KMS-11 (cell line): ENCODE measurements around the gene LTBP3.

Experiments used
- H2AFZ ChIP-seq: fragments of 200-600 bp; sonication (generic); 2 replicates; pipeline ENCODE4 v1.6.1; 2016; ENCODE audit warnings: antibody characterized with exemption, mixed run types, low read depth
- H3K27ac ChIP-seq: fragments of 200-600 bp; sonication (generic); 2 replicates; pipeline ENCODE4 v1.6.1; 2016; ENCODE audit warnings: mild to moderate bottlenecking, mixed run types
- H3K27me3 ChIP-seq: fragments of 200-600 bp; sonication (generic); 2 replicates; pipeline ENCODE4 v1.6.1; 2017; ENCODE audit warnings: mild to moderate bottlenecking, low read depth, mixed run types, moderate library complexity; ENCODE audit not compliant: insufficient read depth
- H3K36me3 ChIP-seq: fragments of 200-600 bp; sonication (generic); 2 replicates; pipeline ENCODE4 v1.6.1; 2017; ENCODE audit warnings: mild to moderate bottlenecking, mixed run types; ENCODE audit not compliant: insufficient read depth
- H3K4me1 ChIP-seq: fragments of 200-600 bp; sonication (generic); 2 replicates; pipeline ENCODE4 v1.6.1; 2016; ENCODE audit warnings: mild to moderate bottlenecking, low read depth, mixed run types; ENCODE audit not compliant: poor library complexity, severe bottlenecking
- H3K4me2 ChIP-seq: fragments of 200-600 bp; sonication (generic); 2 replicates; pipeline ENCODE4 v1.7.0; 2016; ENCODE audit warnings: mild to moderate bottlenecking, mixed run types
- H3K4me3 ChIP-seq: fragments of 200-600 bp; sonication (generic); IDR thresholded peaks from 2 replicates; pipeline ENCODE4 v1.6.1; 2017; ENCODE audit warnings: low read depth, low read length, mixed read lengths; ENCODE audit not compliant: insufficient read depth
- H3K79me2 ChIP-seq: fragments of 200-600 bp; sonication (generic); 2 replicates; pipeline ENCODE4 v1.6.1; 2016; ENCODE audit warnings: low read depth, mixed run types; ENCODE audit not compliant: insufficient read depth
- H3K9ac ChIP-seq: fragments of 200-600 bp; sonication (generic); 2 replicates; pipeline ENCODE4 v1.6.1; 2016; ENCODE audit warnings: mild to moderate bottlenecking, mixed run types
- H4K20me1 ChIP-seq: fragments of 200-600 bp; sonication (generic); 2 replicates; pipeline ENCODE4 v1.6.1; 2016; ENCODE audit warnings: mild to moderate bottlenecking, mixed run types; ENCODE audit not compliant: insufficient read depth
- CTCF ChIP-seq: fragments of 200-600 bp; sonication (generic); conservative IDR thresholded peaks from 2 replicates; pipeline ENCODE4 v1.6.1; 2017; ENCODE audit warnings: low read depth, mild to moderate bottlenecking, antibody characterized with exemption, low read length, moderate library complexity, mixed read lengths

The LTBP3 gene

GRCh38 chr11:65576867-65577755 lies 19.0 kb upstream of the LTBP3 start:
- no peak overlapping the region for H2AFZ ChIP-seq
- H3K27me3 ChIP-seq, result no peaks in the 10 kb centered on the region
- no peaks in the 10 kb centered on the region for H4K20me1 ChIP-seq
- no peaks in the 10 kb centered on the region; the same call in 1 of the 2 replicates for H3K36me3 ChIP-seq
- H3K27ac ChIP-seq, result peak overlapping the region; percentile 70
- no peak for TF ChIP-seq CTCF
- no peak overlapping the region for H3K4me3 ChIP-seq
- peaks cover 35% of the 10 kb centered on the region for H3K79me2 ChIP-seq
- H3K9ac ChIP-seq, result peak overlapping the region; percentile 76
- peak overlapping the region; percentile 97 for H3K4me2 ChIP-seq
- H3K4me1 ChIP-seq, result peaks cover 32% of the 10 kb centered on the region

GRCh38 chr11:65576232-65576866 lies 18.2 kb upstream of the LTBP3 start:
- Histone ChIP-seq H3K9ac (peak overlapping the region; percentile 76), H3K27ac (peak overlapping the region; percentile 70), H3K4me1 (peaks cover 39% of the 10 kb centered on the region), H3K79me2 (peaks cover 41% of the 10 kb centered on the region), H2AFZ (no peak overlapping the region), H4K20me1 (no peaks in the 10 kb centered on the region), H3K4me3 (no peak overlapping the region), H3K4me2 (peak overlapping the region; percentile 97), H3K36me3 (no peaks in the 10 kb centered on the region; the same call in 1 of the 2 replicates), H3K27me3 (no peaks in the 10 kb centered on the region)
- TF ChIP-seq CTCF, result no peak

- Histone ChIP-seq H3K36me3 (no peaks in the 10 kb centered on the region), H3K4me3 (no peak within 1 kb of the TSS), H3K79me2 (peaks cover 47% of the 10 kb centered on the region), H4K20me1 (no peaks in the 10 kb centered on the region), H3K27me3 (no peaks in the 10 kb centered on the region), H3K4me1 (peaks cover 43% of the 10 kb centered on the region), H3K27ac (peak within 1 kb of the TSS; percentile 70), H3K4me2 (peak within 1 kb of the TSS; percentile 97), H3K9ac (peak within 1 kb of the TSS; percentile 76), H2AFZ (no peak within 1 kb of the TSS)
- TF ChIP-seq CTCF, result no peak
These were observed 17.5 kb upstream of the LTBP3 start, which contains the start of gene EHBP1L1 for GRCh38 chr11:65575568-65576231. EHBP1L1 (plus strand) TSS chr11:65576053; CDS start chr11:65576303, 250 bp downstream.

- peak overlapping the region; percentile 61 for H3K27ac ChIP-seq
- no peak overlapping the region for H3K4me3 ChIP-seq
- peaks cover 50% of the 10 kb centered on the region for H3K79me2 ChIP-seq
- H3K9ac ChIP-seq, result peak overlapping the region; percentile 36; the same call in 1 of the 2 replicates
- H3K36me3 ChIP-seq, result no peaks in the 10 kb centered on the region
- H2AFZ ChIP-seq, result no peak overlapping the region
- no peaks in the 10 kb centered on the region for H3K27me3 ChIP-seq
- peaks cover 43% of the 10 kb centered on the region for H3K4me1 ChIP-seq
- no peaks in the 10 kb centered on the region for H4K20me1 ChIP-seq
- TF ChIP-seq CTCF, result no peak
- H3K4me2 ChIP-seq, result peak overlapping the region; percentile 95
These were observed 16.8 kb upstream of the LTBP3 start for GRCh38 chr11:65574811-65575567.
